ENCODE data around the gene PDE3A. TPM values are rescaled to one million over a fixed set of nuclear protein-coding genes. Genes with fewer than 3 reads are reported as not detected.

PDE3A gene
- total RNA-seq, 1 donor, result 14.8 TPM

DNA sequence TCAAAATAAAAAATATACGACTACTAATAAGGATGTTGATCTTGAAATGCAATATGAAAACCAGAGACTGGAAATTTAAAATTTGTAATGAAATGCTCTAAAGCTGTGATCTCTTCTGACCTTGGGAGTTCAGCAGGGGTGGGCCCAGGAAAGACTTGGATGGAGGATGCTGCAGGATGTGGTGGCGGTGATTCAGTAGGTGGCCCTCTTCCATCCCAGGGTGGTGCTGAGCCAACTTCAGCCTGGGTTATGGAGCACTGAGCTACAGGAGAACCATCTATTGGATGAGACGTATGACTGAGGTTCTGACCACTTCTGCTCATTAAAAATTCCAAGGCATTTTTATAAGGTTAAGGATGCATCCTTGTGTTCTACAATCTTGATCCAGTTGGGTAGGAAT lies 6.9 kb upstream of the PDE3A start:
- Histone ChIP-seq H3K4me2 (ENCODE audit: insufficient read depth, low read length) (no peak overlapping the region), H3K36me3 (ENCODE audit: insufficient read depth, low read length) (no peaks in the 10 kb centered on the region), H3K9me3 (ENCODE audit: low read depth, low read length) (no peaks in the 10 kb centered on the region), H3K27me3 (ENCODE audit: insufficient read depth, low read length) (no peaks in the 10 kb centered on the region), H3K27ac (ENCODE audit: low read depth, low read length) (no peak overlapping the region), H4K20me1 (ENCODE audit: insufficient read depth, low read length) (no peaks in the 10 kb centered on the region), H3K4me3 (ENCODE audit: insufficient read depth, low read length) (no peak overlapping the region), H3K4me1 (ENCODE audit: insufficient read depth, low read length) (no peaks in the 10 kb centered on the region), H2AFZ (ENCODE audit: low read length) (no peak overlapping the region), H3K79me2 (ENCODE audit: insufficient read depth, low read length) (no peaks in the 10 kb centered on the region)
- TF ChIP-seq, protein P1, sequence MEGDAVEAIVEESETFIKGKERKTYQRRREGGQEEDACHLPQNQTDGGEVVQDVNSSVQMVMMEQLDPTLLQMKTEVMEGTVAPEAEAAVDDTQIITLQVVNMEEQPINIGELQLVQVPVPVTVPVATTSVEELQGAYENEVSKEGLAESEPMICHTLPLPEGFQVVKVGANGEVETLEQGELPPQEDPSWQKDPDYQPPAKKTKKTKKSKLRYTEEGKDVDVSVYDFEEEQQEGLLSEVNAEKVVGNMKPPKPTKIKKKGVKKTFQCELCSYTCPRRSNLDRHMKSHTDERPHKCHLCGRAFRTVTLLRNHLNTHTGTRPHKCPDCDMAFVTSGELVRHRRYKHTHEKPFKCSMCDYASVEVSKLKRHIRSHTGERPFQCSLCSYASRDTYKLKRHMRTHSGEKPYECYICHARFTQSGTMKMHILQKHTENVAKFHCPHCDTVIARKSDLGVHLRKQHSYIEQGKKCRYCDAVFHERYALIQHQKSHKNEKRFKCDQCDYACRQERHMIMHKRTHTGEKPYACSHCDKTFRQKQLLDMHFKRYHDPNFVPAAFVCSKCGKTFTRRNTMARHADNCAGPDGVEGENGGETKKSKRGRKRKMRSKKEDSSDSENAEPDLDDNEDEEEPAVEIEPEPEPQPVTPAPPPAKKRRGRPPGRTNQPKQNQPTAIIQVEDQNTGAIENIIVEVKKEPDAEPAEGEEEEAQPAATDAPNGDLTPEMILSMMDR (IDR thresholded peaks at IDR 0.05; ENCODE audit: extremely low read depth, low read depth, low read length), result no peak
- DNase-seq (ENCODE audit: insufficient read length, low spot score, missing footprints), result no peak

DNA sequence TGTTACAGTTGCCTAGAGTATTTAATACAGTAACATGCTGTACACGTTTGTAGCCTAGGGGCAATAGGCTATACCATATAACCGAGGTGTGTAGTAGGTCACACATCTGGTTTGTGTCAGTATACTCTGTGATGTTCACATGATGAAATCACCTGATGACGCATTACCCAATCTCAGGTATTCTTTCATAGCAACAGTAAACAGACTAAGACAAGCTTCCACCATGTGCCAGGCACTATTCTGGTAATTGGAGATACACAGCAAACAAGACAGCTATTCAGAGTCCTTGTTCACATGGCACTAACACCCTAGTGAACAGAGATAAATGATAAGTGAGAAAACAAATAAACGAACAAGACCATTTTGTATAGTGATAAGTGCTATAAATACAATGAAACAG lies 3.8 kb upstream of the PDE3A start:
- no peak for DNase-seq (ENCODE audit: insufficient read length, low spot score, missing footprints)
- Histone ChIP-seq H4K20me1 (ENCODE audit: insufficient read depth, low read length) (no peaks in the 10 kb centered on the region), H3K9me3 (ENCODE audit: low read depth, low read length) (no peaks in the 10 kb centered on the region), H3K4me2 (ENCODE audit: insufficient read depth, low read length) (no peak overlapping the region), H2AFZ (ENCODE audit: low read length) (no peak overlapping the region), H3K27me3 (ENCODE audit: insufficient read depth, low read length) (no peaks in the 10 kb centered on the region), H3K27ac (ENCODE audit: low read depth, low read length) (no peak overlapping the region), H3K4me1 (ENCODE audit: insufficient read depth, low read length) (peaks cover 5% of the 10 kb centered on the region), H3K79me2 (ENCODE audit: insufficient read depth, low read length) (no peaks in the 10 kb centered on the region), H3K36me3 (ENCODE audit: insufficient read depth, low read length) (no peaks in the 10 kb centered on the region), H3K4me3 (ENCODE audit: insufficient read depth, low read length) (no peak overlapping the region)
- TF ChIP-seq, protein P1 (IDR thresholded peaks at IDR 0.05; ENCODE audit: extremely low read depth, low read depth, low read length), result no peak

DNA sequence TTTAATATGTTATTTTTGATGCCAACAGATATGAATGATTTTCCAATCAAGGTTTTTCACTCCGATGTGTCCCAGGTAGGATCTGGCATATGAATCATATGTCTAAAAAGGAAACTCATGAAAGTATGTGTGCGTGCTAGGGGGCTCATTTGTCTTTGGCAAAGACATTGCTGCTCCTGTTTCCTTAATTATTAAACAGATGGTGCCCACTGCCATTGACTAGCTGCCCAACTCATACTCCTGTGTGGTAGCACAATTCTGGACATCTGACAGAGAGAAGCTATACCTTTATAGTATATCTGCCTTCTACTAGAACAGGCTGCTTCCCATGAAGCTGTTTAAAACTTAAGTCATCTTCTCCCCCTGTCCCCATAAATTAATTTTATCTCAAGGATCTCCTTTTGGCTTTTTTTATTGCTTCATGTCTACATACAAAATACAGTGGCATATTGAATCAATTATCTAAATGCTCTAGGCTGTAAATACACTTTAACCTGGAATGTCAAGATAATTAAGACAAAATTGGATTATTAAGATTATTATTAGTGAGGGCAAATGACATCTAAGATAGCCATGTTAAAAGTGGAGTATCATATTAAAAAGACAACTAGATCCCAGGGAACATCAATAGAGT lies 1.4 kb upstream of the PDE3A start:
- peaks cover 5% of the 10 kb centered on the region for H3K4me1 ChIP-seq (ENCODE audit: insufficient read depth, low read length)
- no peak overlapping the region for H3K27ac ChIP-seq (ENCODE audit: low read depth, low read length)
- no peaks in the 10 kb centered on the region for H3K27me3 ChIP-seq (ENCODE audit: insufficient read depth, low read length)
- no peaks in the 10 kb centered on the region for H3K36me3 ChIP-seq (ENCODE audit: insufficient read depth, low read length)
- TF ChIP-seq, protein P1 (IDR thresholded peaks at IDR 0.05; ENCODE audit: extremely low read depth, low read depth, low read length), result no peak
- no peaks in the 10 kb centered on the region for H3K9me3 ChIP-seq (ENCODE audit: low read depth, low read length)
- no peak overlapping the region for H3K4me3 ChIP-seq (ENCODE audit: insufficient read depth, low read length)
- peaks cover 22% of the 10 kb centered on the region for H3K79me2 ChIP-seq (ENCODE audit: insufficient read depth, low read length)
- no peak overlapping the region for H3K4me2 ChIP-seq (ENCODE audit: insufficient read depth, low read length)
- no peak for DNase-seq (ENCODE audit: insufficient read length, low spot score, missing footprints)
- H2AFZ ChIP-seq (ENCODE audit: low read length), result no peak overlapping the region
- no peaks in the 10 kb centered on the region for H4K20me1 ChIP-seq (ENCODE audit: insufficient read depth, low read length)

DNA sequence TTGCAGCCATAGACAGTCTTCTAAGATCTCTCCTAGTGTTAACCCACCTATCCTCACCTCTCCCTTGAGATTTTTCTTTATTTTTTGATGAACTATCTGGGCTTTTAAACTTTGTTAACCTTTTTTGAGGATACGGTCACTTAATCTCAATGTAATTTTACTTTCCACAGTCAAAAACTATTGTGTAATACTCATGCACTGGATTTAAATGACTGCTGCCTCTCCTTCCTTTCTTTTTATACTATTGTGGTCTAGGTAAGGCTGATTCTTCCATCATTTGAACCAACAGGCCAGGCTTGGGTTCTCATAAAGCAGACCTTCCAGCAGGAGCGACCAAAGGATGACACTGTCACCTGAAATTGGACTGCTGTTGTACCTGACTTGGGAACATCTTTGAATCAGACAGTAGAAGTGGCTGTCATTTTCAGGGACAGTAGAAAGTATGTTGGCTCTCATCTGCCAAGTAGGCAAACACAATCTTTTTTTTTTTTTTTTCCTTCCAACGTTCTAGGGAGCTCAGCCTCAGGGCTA lies 689 bp upstream of the PDE3A start:
- Histone ChIP-seq H3K9me3 (ENCODE audit: low read depth, low read length) (no peaks in the 10 kb centered on the region), H3K79me2 (ENCODE audit: insufficient read depth, low read length) (peaks cover 30% of the 10 kb centered on the region), H4K20me1 (ENCODE audit: insufficient read depth, low read length) (no peaks in the 10 kb centered on the region), H3K27me3 (ENCODE audit: insufficient read depth, low read length) (no peaks in the 10 kb centered on the region), H3K4me1 (ENCODE audit: insufficient read depth, low read length) (peaks cover 9% of the 10 kb centered on the region), H3K4me2 (ENCODE audit: insufficient read depth, low read length) (peak overlapping the region; percentile 91), H3K4me3 (ENCODE audit: insufficient read depth, low read length) (peak overlapping the region; percentile 87), H3K27ac (ENCODE audit: low read depth, low read length) (peak overlapping the region; percentile 88), H3K36me3 (ENCODE audit: insufficient read depth, low read length) (no peaks in the 10 kb centered on the region), H2AFZ (ENCODE audit: low read length) (peak overlapping the region; percentile 97)
- DNase-seq (ENCODE audit: insufficient read length, low spot score, missing footprints), result no peak
- TF ChIP-seq, protein P1 (IDR thresholded peaks at IDR 0.05; ENCODE audit: extremely low read depth, low read depth, low read length), result no peak

All from osteoblast (primary cell).